COLO668 (cell line): Measurements from ENCODE around the gene ULK4.
"Not testable (repeated sequence)": the region's sequence is repeated elsewhere in the genome, so short reads cannot be mapped to it uniquely, and the experiment has no call there.

ENCODE experiments used
- DNase-seq: peaks from one replicate; lab custom pipeline; 2025; ENCODE audit not compliant: unreplicated experiment; lab: John Stamatoyannopoulos, UW

ULK4 gene

DNA sequence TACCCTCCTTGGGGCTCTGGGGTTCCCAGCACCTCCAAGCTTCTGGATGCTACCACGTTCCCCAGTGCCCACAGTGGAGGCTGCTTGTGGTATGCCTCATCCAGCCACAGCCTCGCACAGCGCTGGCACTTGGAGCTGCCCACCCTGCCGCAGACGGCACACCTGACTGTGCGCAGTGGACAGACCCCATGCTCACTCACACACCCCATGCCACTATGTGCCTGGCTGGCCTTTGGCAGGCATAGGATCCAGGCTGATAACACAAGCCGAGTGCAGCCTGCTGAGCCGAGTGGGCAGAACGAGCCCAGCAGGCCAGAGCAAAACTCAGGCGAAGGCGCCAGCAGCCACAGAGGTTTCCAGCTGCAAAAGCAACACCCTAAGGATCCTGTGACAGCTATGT, 311.5 kb downstream of the ULK4 start:
- no peak for DNase-seq

- DNase-seq, result no peak
These were observed 312.7 kb downstream of the ULK4 start for GRCh38 chr3:41649129-41649739.

GRCh38 chr3:41647730-41648129, 314.2 kb downstream of the ULK4 start:
- DNase-seq, result not testable (repeated sequence)

DNA sequence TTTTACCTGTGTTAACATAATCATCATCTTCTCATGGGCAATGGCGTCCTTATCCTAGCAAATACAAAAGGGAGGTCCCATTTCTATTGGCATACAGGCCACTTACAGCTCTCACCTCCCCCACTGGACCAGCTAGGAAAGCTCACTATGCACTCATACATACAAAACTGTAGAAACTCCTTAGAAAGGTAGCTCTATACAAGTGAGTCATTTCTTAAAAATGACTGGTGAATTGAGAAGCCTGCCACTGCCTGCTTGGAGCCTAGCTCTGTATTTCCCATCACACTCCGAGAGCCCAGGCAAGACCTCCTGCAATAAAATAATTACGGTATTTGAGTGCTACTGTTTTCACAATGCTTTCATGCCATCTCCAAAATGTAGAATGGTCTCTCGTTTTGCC, 321.8 kb downstream of the ULK4 start:
- no peak for DNase-seq

DNA sequence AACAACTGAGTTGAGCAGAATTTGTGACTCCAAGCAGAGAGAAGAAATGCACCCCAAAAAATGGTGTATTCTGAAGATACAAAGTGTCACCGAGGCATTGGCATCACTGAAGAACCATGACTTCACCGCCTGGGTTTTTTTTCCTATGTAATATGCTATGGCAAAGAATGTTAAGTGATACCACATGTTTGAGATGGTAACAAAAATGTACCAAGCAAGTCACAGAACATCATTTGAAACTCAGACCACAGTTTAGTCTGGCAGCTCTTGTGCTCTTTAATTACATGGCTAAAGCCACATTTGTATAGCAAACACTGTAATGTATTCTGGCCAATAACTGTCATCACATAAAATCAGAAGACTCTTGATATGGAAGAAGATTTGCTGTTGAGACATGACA, 323.5 kb downstream of the ULK4 start:
- no peak for DNase-seq

DNA sequence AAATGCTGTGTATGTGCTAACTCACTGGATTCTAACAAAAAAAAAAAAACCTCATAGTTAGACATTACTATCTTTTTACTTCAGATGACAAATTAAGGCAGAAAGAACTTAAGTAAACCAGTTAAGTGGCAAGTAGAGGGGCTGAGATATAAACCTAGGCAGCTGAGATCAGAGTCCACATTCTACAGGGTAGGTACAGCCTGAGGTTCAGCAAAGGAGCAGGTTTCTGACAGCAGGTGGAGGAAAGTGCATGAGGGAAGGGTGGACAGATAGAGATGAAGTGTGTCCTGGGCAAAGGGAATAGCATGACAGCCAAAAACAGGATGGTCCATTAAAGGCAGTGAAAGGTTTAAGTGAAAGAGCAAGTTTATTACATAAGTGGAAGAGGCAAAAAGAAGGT, 329.2 kb downstream of the ULK4 start:
- no peak for DNase-seq

DNA sequence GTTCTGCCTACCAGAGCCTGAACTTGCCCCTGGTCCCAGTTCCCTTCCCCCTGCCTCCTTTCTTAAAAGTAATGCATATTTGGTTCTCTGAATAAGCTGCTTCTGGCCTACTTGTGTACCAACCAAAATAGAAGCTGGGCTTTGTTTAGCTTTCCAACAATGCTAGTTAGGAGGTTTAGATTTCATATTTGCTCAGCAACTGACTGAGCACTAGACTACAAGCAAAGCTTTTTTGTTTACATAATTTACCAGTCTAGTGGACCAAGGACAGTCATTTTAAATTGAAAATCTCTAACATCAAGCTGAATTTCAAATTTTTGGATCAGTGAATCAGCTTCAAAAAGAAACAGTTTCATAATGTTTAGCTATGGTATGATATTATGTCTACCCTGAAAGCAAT, 331.2 kb downstream of the ULK4 start:
- no peak for DNase-seq

GRCh38 chr3:41629986-41630385, 331.9 kb downstream of the ULK4 start:
- DNase-seq, result no peak

- no peak for DNase-seq
These were observed 332.8 kb downstream of the ULK4 start for GRCh38 chr3:41629072-41629471.

- DNase-seq, result no peak
These were observed 334.3 kb downstream of the ULK4 start for GRCh38 chr3:41627477-41628087.

DNA sequence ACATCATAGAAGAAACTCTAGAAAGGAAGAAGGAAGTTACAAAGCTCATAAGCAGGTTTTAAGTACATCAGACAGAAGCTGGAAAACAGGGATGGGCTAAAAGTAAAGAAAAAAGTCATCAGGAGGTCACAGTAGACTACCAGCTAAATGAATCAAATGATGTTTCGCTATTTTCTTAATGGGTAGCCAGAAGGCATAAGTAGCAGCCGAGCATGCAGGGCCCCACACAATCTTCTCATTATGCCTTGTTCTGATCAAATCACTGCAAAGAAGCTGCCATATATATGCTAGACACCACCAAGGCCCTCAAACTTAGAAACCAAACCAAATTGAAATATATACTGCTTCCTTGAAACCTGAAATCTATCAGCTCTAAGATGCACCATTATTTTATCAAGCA, 349.1 kb downstream of the ULK4 start:
- no peak for DNase-seq

DNA sequence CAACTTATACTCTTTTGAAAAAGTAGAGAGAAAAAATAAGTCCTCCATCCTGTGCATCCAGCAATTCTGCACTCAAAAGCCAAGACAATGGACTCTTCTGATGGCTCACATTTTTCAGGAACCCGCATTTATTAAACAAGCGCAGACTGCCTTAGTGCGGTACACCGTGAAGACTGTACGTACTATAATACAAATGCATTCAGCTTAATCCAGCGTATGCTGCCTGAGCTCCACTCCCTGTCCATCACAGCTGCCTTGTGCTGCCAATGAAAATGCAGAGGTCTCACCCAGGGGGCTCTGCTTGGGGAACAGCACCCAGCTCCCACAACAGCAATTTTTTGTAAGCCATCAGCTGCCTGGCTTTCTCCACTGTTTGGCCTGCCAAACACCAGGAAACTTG, 350.9 kb downstream of the ULK4 start:
- no peak for DNase-seq

DNA sequence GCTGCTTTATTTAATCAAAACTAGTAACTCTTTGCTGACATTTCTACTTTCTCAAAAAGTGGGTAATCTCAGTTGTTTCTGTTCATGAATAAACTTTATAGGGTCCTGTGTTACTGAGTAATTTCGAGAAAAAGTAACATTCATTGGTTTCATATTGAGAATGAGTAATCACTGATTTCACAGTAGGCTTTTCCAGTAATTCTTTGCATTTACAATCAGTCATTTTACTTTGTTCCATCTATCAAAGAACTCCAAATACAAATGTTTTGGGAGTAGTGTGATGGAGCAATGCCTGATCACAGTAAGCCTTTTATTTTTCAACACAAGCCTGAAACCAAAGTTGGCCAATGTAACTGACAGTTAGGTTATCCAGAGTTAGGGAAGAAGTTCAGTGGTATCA, 353.6 kb downstream of the ULK4 start:
- DNase-seq, result no peak

- no peak for DNase-seq
These were observed 358.1 kb downstream of the ULK4 start for GRCh38 chr3:41603807-41604206.

GRCh38 chr3:41602121-41602520, 359.8 kb downstream of the ULK4 start:
- DNase-seq, result no peak

DNA sequence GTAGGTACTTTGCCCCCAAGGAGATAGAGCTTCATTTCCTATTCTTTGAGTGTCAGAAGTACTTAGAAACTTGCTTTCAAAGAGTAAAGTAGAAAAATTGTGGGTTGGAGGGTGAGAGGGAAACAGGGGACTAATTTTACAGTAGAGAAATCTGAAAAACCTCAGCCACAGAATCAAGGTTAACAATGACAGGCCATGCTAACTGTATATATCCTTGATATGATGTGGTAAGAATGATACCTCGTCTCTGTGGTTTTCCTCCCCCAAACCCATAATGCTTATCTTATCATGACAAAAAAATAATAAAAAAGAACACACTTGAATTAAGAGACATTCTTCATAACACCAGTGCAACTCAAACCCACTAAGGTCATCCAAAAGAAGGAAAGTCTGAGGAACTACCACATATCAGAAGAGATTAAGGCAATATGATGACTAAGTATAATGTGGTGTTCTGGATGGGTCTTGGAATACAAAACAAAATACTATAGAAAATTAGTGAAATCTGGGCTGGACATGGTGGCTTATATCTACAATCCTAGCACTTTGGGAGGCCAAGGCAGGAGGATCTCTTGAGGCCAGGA, 360.4 kb downstream of the ULK4 start:
- DNase-seq, result no peak

GRCh38 chr3:41600616-41601015, 361.3 kb downstream of the ULK4 start:
- DNase-seq, result no peak

GRCh38 chr3:41599127-41599484, 362.8 kb downstream of the ULK4 start:
- no peak for DNase-seq

GRCh38 chr3:41598402-41599126, 363.3 kb downstream of the ULK4 start:
- no peak for DNase-seq

DNA sequence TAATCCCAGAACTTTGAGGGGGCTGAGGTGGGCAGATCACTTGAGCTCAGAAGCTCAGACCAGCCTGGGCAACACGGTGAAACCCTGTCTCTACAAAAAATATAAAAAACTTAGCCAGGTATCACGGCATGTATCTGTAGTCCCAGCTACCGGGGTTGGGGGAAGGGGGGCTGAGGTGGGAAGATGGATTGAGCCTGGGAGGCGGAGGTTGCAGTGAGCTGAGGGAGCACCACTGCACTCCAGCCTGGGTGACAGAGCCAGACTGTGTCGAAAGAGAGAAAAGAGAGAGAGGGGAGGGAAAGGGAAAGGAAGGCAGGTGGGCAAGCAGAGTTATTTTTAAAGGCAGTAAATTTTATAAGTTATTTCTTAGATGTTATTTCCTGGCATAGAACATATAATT, 368.1 kb downstream of the ULK4 start:
- no peak for DNase-seq

DNA sequence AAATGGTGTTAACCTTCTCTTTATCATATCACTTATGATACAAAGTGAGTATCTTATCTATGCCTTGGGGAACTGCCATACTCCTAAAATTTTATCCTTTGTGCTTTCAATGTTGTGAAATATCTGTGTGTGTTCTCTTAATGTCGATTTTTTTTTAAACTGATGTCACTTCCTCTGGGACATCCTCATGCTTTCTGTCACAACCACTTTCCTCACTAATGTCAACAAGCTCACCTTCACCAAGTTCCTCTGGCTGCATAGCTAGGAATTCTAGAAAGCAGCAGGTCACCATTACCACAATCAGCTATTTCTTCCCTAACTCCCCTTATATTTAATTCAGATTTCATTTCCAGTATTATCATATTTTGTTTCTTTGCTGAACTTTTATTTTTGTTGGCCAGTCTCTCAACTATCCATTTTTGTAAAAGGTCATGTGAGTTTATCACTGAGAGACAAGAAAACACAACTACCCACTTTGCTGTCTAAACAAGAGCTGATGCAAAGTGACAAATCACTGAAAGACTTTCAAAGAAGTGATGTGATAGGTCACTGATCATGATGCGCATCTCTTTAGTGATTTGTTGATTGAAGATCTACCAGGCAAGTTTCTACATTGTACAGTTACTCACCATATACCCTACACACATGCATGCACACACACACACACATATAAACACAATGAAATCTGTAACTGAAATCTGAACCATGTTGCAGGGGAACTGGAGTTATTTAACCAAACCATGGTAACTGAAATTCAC, 369.0 kb downstream of the ULK4 start:
- no peak for DNase-seq

DNA sequence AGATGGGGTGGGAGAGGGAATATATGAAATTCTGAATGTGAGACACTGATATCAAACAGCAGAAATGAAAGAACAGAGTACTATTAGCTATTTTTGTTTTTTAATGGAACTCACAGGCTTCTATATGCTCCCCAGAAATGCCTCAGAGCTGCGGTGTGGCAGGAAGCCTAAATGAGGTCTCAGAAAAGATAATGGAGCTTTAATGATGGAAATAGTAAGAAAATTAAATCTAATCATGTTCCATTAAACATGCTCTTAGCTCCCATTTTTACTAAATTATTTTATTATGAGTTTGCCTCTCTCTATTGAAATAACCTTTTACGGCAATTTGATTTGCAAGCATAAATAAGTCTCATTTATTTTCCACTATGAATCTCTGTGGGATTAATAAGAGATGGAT, 378.9 kb downstream of the ULK4 start:
- DNase-seq, result no peak
